H1 (cell line): Measurements from ENCODE around the gene RAP1A. TPM values are rescaled to one million over a fixed set of nuclear protein-coding genes. Genes with fewer than 3 reads are reported as not detected.

Experiments
- CBX5 ChIP-seq: fragments of 300-800, 300-1000 bp; sonication (generic); IDR thresholded peaks from 2 replicates; pipeline ENCODE4 v1.7.1; 2016; ENCODE audit warnings: antibody characterized with exemption, low read length, low read depth
- FOSL1 ChIP-seq: IDR thresholded peaks from 2 replicates; pipeline ENCODE4 v1.6.1; 2011; ENCODE audit warnings: mild to moderate bottlenecking, low read depth, low read length, moderate library complexity; ENCODE audit not compliant: insufficient read depth
- RFX5 ChIP-seq: IDR thresholded peaks from 2 replicates; pipeline ENCODE4 v1.6.1; 2011; ENCODE audit warnings: low read depth, low read length, improper control_type of control experiment, borderline replicate concordance
- TAF7 ChIP-seq: optimal IDR thresholded peaks from 2 replicates; pipeline ENCODE3; 2011; ENCODE audit warnings: low read depth, mild to moderate bottlenecking, inconsistent platforms, low read length, moderate library complexity, borderline replicate concordance
- USF2 ChIP-seq: IDR thresholded peaks from 2 replicates; pipeline ENCODE4 v1.6.1; 2011; ENCODE audit warnings: low read length, improper control_type of control experiment
- polyA plus RNA-seq, 7 experiments: library from polyadenylated mRNA; depleted of rRNA in 3 of 7; stranded (reverse) in 5 of 7; unstranded in 2 of 7; fragments of >200 nt in 5 of 7; fragments of 200-250 nt in 2 of 7; gene quantifications; 1 replicate in 5 of 7; 2 replicates in 1 of 7; 4 replicates in 1 of 7; pipeline versions ENCODE4 v1.2.1 to v1.2.3, GENCODE V29; 2011 to 2013; ENCODE audit warnings: missing spikeins in 2 of 7, mixed read lengths in 2 of 7
- total RNA-seq: library from RNA; stranded (reverse); fragmentation: NEBNext Ultra II Directional; extraction: Animal tissue kit (Norgen Biotek cat#: 25700); gene quantifications from 2 replicates; pipeline ENCODE4 v1.2.1, GENCODE V29; 2021

Gene RAP1A
- total and polyA plus RNA-seq, 2 of the 8 experiments (the other 6 are each of a cell fraction or from before 2014, with no cell fraction given): 10.9 to 35.8 TPM

GRCh38 chr1:111643097-111643496, 23.5 kb downstream of the RAP1A start (continued):
- TF ChIP-seq USF2 (no peak), RFX5 (no peak), FOSL1 (no peak), CBX5 (no peak), TAF7 (no peak)
